GM15510 (cell line): ENCODE results near the gene SH3RF2.

Source experiments
- POLR2A ChIP-seq: IDR thresholded peaks from 3 replicates; pipeline ENCODE4 v1.6.1; 2011; ENCODE audit warnings: borderline replicate concordance; ENCODE audit not compliant: insufficient read length; ENCODE audit errors: extremely low read depth

SH3RF2 gene

DNA sequence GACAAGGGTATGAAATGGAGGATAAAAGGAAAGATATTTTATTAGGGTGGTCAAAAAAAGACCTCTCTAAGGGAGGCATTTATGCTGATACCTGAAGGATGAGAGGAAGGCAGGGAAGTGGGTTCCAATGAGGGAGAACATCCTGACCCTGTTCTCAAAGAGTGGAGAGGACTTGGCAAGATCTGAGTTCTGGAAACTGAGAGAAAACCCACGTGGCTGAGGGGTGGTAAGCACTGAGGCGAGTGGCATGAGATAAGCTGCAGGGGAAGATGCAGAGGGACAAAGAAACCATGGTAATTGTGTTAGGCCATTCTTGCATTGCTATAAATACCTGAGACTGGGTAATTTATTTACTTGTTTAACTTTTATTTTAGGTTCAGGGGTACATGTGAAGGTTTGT lies 16.8 kb downstream of the SH3RF2 start:
- TF ChIP-seq POLR2A, result no peak

DNA sequence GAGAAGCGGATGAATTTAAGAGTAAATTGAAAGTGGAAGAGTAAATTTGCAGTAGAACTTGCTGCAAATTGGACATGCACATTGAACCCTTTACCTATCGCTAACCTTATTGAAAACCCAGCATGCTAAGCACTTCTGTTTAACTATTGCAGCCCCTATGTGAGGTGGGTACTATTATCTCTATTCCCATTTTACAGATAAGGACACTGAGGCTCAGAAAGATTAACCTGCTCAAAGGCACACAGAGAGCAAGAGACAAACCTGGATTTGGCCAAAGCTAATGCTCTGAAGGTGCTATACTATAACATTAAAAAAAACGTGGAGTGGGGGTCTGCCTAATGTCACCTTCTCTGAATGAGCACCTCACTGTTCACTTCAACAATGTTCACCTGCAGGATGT lies 21.0 kb downstream of the SH3RF2 start:
- TF ChIP-seq POLR2A, result no peak

DNA sequence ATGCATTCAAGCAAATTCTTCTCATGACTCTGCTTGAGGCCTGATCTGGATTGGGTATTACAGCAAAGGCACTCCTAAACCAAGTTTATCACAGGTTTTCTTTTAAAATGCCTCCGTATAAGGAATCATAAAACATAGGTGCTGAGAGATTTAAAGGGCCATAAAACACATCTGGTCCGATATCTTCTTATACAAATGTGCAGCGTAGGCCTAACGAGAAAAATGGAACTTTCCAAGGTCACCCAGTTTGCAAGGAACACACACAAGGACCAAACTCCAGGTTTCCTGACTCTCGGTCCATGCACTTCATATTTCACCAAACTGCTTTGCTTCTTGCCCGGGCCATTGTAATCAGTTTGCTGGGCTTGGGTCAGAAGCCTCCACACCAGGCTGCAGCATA lies 22.1 kb downstream of the SH3RF2 start:
- no peak for TF ChIP-seq POLR2A

DNA sequence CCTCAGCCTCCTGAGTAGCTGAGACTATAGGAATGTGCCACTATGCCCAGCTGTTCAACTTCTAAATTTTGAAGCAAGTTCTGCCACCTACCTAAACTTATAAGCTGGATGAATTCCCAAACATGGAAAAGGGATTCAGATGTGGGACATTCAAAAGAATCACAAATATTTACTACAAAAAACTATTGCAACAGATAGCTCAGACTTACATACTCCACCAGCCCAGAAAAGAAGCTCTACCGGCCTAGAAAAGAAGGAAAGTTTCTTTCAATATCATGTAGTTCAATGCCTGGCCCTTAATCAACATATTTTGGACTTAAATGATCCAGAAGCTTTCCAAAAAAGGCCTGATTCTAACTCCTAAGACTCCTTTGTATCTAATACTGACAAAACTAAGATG lies 23.8 kb downstream of the SH3RF2 start:
- TF ChIP-seq POLR2A, result no peak

DNA sequence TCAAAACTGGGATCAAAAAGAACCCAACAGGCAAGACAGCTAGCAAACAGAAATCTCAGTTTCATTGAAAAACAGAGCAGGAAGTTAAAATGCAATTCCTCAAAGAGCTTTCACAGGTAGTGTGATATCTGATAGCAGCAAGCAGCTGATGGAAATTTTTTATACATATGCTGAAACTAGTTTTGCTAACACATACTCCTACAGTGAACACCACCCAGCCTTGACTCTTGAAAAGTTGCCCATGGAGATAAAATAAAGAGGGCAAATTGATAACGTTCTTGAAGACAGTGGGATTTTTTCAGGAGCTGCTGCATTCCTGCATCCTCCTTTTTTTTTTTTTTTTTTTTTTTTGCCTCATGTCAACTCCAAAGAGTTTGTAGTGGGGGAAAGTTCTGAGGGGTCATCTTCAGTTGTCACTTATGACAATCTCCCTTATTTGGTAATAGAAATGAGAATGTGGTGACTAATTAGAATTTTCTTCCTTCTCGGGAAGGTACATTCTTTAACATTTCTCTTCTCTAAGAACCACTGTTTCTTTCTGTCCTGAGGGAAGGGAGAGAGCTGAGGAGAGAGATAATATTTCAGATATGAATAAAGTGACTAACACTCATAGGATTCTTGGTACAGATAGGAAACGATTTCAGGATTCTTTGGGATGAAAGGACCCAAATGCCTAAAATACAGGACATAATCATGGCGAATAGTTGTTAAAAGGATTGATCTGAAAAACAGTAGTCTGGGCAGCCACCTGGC lies 24.6 kb downstream of the SH3RF2 start:
- no peak for TF ChIP-seq POLR2A

DNA sequence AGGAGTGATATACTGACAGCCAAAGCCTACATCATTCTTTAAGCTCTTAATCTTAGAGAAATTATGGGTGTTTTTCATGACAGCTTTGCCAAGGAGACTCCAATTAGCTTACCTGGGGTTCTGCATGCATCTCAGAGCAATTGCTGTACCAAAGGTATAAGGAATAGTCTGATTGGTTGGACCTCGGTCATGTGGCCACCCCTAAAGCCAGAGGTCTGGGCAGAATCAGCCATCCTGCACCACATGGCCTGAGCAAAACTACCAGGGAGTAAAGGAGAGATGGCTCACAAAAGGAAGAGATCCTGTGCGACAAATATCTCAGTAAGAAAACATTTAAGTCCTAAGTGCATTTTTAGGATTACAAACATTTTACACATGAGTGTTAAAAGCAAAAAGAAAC lies 25.6 kb downstream of the SH3RF2 start:
- no peak for TF ChIP-seq POLR2A

DNA sequence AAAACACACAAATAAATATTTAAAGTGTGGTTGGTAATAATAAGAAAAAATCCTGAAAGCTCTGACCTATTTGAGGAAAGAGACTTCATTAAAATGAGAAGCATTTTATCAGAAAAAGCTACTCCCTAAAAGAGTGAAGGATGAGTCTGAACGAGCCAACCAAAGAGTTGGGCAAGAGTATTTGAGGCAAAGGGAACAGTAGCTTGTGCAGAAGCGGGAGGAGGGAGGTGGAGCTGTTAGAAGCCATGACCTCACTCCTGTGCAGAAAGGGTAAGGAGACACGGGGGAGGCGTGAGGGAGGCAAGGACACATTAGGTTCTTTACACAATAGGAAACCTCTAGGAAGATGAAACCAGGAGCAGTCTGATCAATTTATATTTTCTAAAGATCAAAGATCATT lies 29.4 kb downstream of the SH3RF2 start:
- no peak for TF ChIP-seq POLR2A

DNA sequence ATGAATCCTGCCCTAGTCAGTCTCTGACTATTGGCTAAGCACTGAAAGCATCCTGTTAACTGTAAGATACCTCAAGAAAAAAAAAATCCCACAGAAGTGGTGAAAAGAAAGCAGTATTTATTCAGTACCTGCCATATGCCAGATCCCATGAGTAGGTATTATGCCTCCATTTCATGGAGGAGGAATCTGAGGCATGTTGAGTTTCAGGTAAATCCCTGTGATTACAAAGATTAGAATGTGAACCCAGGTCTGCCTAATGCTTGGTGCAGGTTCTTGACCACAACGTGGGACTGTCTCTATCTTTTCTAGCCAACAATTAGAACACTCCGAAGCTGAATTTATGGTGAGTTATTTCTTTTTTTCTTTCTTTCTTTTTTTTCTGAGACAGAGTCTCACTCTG lies 30.9 kb downstream of the SH3RF2 start:
- no peak for TF ChIP-seq POLR2A

DNA sequence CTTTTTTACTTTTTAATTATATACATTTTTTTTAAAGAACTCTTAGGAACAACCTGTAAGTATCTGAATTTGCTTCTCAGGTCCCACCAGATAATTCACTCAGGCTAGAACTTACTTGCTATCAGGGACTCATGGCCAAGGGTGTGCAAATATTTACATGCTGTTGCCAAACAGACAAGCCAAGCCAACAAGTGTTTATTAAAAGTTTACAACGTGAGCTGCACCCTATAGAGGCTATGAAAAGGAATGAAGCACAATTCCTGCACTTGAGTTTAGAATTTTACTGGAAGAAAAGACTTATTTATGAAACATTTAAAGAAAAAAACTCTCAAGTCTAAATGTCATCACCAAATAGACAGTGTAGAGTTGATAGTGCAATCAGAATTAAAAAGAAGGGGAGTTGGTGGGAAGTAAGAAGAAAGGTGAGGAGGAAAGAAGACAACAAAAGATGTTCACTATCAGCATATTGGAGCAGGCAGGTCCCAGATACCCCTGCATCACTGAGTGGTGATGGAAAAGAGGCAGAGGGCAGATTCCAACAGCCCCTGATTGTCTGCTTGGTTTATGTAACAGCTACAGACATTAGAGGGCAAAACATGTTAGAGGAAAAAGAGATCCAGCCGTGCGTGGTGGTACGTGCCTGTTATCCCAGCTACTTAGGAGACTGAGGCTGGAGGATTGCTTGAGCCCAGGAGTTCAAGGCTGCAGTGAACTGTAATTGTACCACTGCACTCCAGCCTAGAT lies 32.8 kb downstream of the SH3RF2 start:
- no peak for TF ChIP-seq POLR2A

DNA sequence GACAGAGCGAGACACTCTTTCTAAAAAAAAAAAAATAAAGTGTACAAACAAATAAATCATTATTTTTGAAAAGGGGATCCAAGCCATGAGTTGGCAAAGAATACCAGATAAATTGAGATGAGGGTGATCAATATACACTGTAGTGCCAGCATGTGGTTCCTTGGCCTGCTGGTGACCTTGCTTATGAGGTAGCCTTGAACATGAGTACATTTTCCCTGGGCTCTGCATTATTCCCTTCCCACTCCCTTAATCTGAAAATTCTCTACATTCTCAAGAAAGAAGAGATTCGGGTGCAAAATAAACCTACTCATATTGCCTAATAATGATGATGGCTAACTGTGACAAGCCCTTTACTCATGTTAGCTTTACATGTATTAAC lies 33.3 kb downstream of the SH3RF2 start:
- TF ChIP-seq POLR2A, result no peak

DNA sequence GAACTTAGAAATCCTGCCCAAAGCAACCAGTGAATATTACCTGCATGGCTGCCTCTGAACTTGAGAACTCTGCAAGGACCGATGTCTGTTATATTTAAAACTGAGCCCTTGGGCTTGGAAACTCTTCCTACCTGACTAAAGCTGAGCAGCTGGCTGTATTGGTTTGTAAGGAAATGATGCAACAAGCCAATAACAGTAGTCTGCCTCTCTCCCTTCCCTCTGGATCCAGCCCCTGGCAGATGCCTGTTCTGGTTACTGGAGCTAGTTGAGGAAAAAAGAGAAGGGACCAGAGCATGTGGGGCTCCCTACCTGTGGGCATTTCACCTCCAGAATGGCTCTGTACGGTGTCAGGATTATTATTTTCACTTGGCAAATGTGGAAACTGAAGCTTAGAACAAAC lies 34.7 kb downstream of the SH3RF2 start:
- TF ChIP-seq POLR2A, result no peak

DNA sequence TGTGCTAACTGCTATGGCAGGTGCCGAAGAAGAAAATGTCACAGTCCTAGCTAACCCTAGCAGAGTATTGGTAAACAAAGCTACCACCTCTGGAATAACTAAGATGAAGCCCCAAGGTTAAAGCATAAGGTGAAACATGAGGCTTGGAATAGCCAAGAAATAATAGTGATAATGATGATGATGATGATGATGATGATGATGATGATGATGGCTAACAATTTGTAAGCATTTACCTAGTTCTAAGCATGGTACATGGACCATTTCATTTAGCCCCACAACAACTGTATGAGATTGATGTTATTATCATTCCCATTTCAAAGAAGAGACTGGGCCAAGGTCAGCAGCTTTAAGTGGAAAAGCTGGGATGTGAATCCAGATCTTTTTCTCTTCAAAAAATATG lies 35.3 kb downstream of the SH3RF2 start:
- TF ChIP-seq POLR2A, result no peak

DNA sequence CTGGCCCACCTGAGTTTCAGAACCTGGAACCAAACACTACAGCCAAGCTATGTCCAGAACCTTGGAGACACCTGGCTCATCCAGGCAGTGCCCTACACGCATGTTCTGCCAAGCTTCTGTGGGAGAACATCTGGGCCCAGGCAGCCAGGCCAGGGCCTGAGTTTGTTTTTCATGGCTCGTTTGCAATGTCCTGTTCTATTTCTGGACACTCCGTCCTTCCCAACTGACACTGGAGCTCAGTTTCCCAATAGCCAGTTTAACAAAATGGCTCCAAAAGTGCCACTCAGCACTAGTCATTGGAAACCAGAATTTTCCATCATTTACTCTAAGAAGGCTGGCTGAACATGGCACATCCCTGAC lies 38.6 kb downstream of the SH3RF2 start:
- no peak for TF ChIP-seq POLR2A

DNA sequence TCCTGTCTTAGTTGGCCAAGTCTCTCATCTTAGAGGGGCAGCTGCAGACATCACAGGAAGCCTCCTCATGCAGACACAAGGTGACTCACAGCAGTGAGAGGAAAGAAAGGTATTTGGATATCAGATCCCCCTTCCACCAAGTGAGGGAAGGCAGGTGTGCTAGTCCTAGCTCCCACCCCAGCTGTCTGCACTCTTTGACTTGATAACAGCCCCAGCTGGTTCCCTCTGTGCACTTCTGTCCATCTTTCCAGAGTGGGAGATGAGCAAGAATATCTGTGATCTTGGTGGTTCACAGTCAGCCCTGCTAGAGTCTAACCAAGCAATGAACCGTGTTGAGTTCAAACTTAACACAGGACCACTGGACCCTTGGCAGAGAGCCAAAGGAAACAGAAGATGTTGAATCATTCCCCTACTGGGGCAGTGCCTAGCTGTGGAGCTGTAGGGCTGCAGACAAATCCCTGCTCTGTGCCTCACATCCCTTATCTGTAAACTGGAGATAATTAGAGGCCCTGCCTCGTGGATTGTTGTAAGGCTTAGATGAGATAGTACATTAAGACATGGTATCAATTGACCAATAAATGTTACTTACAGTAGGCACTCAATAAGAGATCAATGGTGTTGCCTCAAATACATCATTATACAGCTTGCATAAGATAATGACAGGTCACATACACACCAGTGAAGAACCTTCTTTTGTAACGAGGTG lies 39.1 kb downstream of the SH3RF2 start:
- no peak for TF ChIP-seq POLR2A

DNA sequence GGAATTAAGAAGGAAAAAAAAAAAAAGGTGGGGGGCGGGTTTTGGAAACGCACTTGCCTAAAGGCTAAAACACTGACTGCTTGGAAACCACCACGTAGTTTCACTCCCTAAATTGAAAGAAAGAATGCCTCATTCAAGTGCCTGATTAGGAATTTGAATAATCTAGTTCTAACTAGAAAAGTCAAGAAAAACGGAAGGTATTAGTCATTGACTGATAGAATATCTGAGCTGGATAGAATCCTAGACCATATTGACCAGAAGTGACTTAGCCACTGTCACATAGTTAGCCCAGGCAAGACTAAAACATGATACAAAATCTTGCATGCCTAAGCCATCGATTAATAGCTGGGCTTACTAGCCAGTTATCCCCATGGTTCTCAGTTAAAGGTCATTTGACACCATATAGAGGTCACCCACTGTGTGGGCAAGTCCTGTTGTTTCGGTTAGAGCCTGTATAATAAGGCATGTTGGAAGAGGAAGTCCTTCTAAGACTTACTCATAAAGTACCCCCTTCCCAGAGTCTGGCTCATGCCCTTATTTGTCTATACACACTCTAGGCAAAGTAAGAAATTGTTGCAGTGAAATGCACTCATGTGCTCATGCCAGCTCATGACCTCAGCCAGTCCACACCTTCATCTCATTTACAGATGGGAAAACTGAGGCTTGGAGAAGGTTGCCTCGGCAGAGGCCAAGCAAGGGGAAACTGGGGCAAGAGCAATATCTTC lies 40.2 kb downstream of the SH3RF2 start:
- TF ChIP-seq POLR2A, result no peak

DNA sequence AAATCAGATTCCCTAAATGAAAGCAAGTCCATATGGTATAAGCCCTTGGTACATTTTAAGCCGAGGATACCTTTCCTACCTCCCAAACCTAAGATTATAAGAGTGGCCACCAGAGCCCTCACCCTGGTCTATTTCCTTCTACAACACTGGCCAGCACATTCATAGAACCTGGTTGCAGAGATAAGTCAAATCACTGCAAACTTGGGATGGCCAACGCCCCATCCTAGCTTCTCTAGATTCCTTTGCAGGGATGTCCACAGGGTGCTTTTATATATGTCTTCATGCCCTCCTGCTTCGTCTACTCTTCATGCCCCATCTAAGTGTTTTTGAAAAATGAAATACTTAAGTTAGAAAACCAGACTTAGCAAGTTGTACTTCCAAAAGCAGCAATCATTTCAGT lies 41.8 kb downstream of the SH3RF2 start:
- TF ChIP-seq POLR2A, result no peak

DNA sequence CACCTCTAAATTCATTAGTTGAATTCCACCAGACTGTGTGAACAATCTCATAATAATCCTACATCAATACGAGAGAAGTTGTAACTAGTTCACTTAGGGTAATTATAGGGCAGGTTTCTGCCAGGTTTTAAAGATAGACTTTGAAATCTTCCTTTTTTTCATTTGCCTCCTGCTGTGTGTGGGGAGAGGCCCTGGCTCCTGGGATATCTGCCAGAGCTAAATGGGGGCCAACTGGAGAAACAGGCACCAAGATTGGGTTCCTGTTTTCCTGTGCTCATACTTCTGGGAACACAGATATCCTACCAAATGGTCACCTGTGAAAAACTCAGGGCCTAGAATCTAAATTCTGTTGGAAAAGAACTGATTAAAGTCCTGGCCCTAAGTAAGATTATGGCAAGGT lies 42.3 kb downstream of the SH3RF2 start:
- no peak for TF ChIP-seq POLR2A
